Activated CD4-positive, alpha-beta T cell treated with anti-CD3 and anti-CD28 coated beads, Interleukin-2, amount 10 ng/mL, durations not matched to agents 24 days and 14 days (primary cell): ENCODE results near the gene SMAD6. TPM values are rescaled to one million over a fixed set of nuclear protein-coding genes. Genes with fewer than 3 reads are reported as not detected.

Source experiments
- DNase-seq: peaks from one replicate; pipeline ENCODE4 v3.0.0; 2022
- H3K27ac Mint-ChIP-seq: one replicate; pipeline ENCODE4 v1.8.0; 2022; ENCODE audit warnings: mild to moderate bottlenecking, mixed read lengths
- H3K27me3 Mint-ChIP-seq: one replicate; pipeline ENCODE4 v1.8.0; 2022; ENCODE audit warnings: mixed read lengths
- H3K36me3 Mint-ChIP-seq: one replicate; pipeline ENCODE4 v1.8.0; 2022; ENCODE audit warnings: low read depth, mild to moderate bottlenecking, mixed read lengths
- H3K4me1 Mint-ChIP-seq: one replicate; pipeline ENCODE4 v1.8.0; 2021; ENCODE audit warnings: mixed read lengths
- H3K4me3 Mint-ChIP-seq: one replicate; pipeline ENCODE4 v1.8.0; 2022; ENCODE audit warnings: mild to moderate bottlenecking, moderate library complexity, mixed read lengths
- H3K9me3 Mint-ChIP-seq: one replicate; pipeline ENCODE4 v1.8.0; 2021; ENCODE audit warnings: mixed read lengths
- intact Hi-C: fragments of 100-400 bp; cut with micrococcal nuclease; formaldehyde crosslinking; loops from one replicate; pipeline ENCODE4 v1.15.1; 2023
- total RNA-seq: library from RNA; stranded (reverse); gene quantifications from 2 replicates; pipeline ENCODE4 v1.2.3, GENCODE V29; 2022

SMAD6 gene
- total RNA-seq = 0.19 and 0.40 TPM in 2 replicates

DNA sequence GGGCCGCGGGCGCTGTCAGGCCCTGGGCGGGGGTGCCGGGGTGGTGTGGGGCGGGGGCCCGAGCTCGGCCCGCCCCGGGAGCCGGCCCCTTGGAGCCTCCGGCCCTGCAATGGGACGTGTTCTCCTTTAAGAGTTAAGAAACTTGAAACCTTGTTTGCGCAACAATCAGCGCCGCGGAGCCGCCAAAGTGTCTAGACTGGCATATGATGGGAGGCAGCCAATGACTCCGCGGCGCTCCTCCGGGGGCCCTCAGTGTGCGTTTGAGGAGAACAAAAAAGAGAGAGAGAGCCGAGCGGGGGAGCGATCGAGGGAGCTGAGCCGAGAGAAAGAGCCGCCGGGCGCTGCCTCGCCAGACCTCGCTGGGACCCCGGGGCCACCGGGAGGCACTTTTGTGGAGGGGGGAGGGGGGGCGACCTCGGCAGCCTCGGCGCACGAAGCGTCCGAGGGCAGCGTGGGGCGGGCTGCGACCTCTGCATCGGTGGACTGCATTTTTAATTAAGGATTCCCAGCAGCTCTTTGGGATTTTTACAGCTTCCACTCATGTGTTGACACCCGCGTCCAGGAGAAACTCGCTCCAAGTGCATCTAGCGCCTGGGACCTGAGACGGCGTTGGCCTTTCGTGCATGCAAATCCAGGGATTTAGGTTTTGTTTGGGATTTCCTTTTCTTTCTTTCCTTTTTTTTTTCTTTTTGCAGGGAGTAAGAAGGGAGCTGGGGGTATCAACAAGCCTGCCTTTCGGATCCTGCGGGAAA is at the start of gene SMAD6:
SMAD6 (plus strand) TSS at position 202 of the 752 bp plus-strand sequence. CDS start 1,023 bp downstream, outside the sequence.
- peak; percentile 92 for DNase-seq
- peak within 1 kb of the TSS; percentile 90 for H3K4me3 Mint-ChIP-seq
- peaks cover 19% of the 10 kb centered on the region for H3K4me1 Mint-ChIP-seq
- H3K36me3 Mint-ChIP-seq = peaks cover 1% of the 10 kb centered on the region
- H3K27me3 Mint-ChIP-seq = peaks cover 25% of the 10 kb centered on the region
- no peaks in the 10 kb centered on the region for H3K9me3 Mint-ChIP-seq
- H3K27ac Mint-ChIP-seq = peak within 1 kb of the TSS; percentile 83
- intact Hi-C loops = loop anchor here (2.0 to 10.0 kb wide), 4 partner anchors 45 to 1133 kb away; partner anchors contain the start of genes RPL4 and ZWILCH

DNA sequence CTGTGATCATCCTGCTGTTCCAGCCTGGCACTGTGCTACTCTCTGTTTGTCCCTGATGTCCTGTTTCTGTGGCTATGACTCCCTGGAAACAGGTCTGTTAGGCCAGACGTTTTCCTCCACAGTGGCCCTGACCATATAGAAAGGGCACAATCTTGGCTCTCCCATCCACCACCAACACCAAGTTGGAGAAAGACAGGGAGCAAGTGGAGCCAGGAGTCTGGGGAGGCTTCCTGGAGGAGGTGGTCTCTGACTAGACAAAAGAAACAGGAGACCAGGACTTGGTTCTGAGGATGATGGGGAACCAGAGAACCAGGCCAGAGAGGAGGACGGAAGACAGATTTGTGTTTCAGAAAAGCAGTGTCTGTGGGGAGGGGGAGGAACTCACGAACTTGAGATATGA is 49.2 kb upstream of the SMAD6 start:
- H3K27me3 Mint-ChIP-seq = peaks cover 10% of the 10 kb centered on the region

DNA sequence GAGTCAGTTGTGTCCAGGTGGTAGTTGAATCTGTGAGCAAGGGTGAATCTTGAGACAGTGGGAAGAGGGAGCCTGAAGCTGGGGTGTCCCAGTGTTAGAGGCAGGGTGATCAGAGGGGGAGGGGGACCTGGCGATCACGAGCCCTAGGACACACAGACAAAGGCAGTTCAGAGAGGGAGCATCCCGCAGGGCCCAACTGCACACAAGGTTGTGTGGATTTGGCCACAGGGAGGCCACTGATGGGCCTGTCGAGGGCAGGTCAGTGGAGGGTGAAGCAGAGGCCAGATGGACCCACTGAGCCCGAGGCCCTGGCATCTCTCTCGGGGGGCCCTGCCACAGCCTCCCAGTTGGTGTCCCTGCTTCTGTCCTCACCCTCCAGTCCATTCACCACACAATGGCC is 48.6 kb upstream of the SMAD6 start:
- no peaks in the 10 kb centered on the region for H3K9me3 Mint-ChIP-seq
- H3K27me3 Mint-ChIP-seq = peaks cover 10% of the 10 kb centered on the region
- intact Hi-C loops = no loop called here
- no peak for DNase-seq
- peaks cover 9% of the 10 kb centered on the region for H3K4me1 Mint-ChIP-seq
- no peaks in the 10 kb centered on the region for H3K36me3 Mint-ChIP-seq
- no peak overlapping the region for H3K27ac Mint-ChIP-seq
- no peak overlapping the region for H3K4me3 Mint-ChIP-seq

More for the DNA sequence above, 49.2 kb upstream of the SMAD6 start:
- Mint-ChIP-seq H3K27ac (no peak overlapping the region), H3K4me3 (no peak overlapping the region), H3K4me1 (peaks cover 9% of the 10 kb centered on the region), H3K36me3 (no peaks in the 10 kb centered on the region), H3K9me3 (no peaks in the 10 kb centered on the region)
- no peak for DNase-seq
- intact Hi-C loops = no loop called here

DNA sequence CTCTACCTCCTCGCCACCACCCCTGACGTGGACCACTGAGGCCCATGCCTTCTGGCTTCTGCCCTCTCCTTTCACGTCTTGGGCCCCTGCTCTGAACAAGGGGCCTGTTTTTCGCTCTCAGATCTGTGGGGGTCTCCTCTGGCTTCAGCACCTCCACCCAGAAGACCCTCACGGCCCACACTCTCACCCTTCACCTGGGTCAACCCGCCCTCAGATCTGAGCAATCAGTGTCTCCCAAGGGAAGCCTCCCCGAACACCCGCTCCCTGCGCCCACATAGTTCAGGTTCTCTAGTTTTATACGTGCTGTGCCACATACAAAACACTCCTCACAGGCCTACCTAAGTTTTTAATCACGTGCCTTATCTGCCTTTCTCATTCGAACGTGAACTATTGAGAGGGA is 48.2 kb upstream of the SMAD6 start:
- no peaks in the 10 kb centered on the region for H3K36me3 Mint-ChIP-seq
- no peak for DNase-seq
- H3K4me3 Mint-ChIP-seq = peak overlapping the region; percentile 37
- H3K27me3 Mint-ChIP-seq = peaks cover 10% of the 10 kb centered on the region
- H3K4me1 Mint-ChIP-seq = peaks cover 9% of the 10 kb centered on the region
- no peaks in the 10 kb centered on the region for H3K9me3 Mint-ChIP-seq
- no peak overlapping the region for H3K27ac Mint-ChIP-seq
- intact Hi-C loops = no loop called here

DNA sequence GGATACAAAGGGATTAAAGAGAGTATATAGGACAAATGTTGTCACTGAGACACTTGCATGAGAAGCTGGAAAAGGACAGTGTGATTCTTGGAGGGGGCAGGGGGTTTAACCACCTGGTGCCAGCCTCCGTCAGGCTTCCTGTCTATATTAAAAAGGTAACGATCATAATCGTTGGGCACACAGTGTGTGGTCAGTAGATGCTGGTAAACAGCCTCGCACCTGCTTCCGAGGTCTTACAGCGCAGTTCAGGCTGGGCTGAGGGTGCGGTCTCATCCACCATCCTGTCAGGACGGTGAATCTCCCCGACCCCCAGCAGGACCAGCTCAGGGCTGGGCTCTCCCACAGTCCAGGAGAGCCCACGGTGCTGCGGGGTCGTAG is 47.7 kb upstream of the SMAD6 start:
- peak overlapping the region; percentile 37 for H3K4me3 Mint-ChIP-seq
- H3K27me3 Mint-ChIP-seq = peaks cover 10% of the 10 kb centered on the region
- no peaks in the 10 kb centered on the region for H3K36me3 Mint-ChIP-seq
- no peaks in the 10 kb centered on the region for H3K9me3 Mint-ChIP-seq
- H3K27ac Mint-ChIP-seq = no peak overlapping the region
- intact Hi-C loops = no loop called here
- DNase-seq = no peak
- H3K4me1 Mint-ChIP-seq = peaks cover 9% of the 10 kb centered on the region

DNA sequence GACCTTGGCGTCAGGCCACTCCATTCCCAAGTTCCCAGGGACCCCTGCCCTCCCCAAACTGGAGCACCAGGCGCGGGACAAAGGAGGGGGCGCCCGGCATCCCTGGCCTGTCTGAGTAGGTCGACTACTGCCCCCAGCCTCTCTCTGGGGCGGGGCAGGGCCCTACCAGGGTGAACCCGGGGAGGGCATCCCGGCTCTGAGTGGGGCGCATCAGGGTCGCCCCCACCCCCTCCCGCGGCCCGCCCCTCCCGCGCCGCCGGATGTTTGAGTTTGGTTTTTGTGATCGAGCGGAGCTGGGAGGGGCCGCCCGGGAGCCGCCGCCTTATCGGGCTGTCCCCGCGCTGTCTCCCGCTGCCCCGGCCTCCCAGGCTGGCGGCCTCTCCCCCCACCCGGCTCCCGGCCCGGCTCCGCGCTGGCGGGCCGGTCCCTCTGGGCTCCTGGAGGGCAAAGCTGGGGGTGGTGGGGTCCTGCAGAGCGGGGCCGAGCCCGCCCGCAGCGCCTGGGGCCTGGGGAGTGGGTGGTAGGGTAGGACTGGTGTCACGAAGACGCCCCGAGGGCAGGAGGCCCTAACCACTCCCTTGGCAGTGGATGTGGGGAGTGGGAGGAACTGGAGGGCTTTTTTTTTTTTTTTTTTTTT is 47.2 kb upstream of the SMAD6 start:
- H3K9me3 Mint-ChIP-seq = no peaks in the 10 kb centered on the region
- H3K4me3 Mint-ChIP-seq = peak overlapping the region; percentile 66
- intact Hi-C loops = loop anchor here (5.0 kb wide), 1 partner anchor 47 kb away; the partner anchor contains the start of gene SMAD6
- peaks cover 10% of the 10 kb centered on the region for H3K4me1 Mint-ChIP-seq
- DNase-seq = peak; percentile 85
- no peaks in the 10 kb centered on the region for H3K36me3 Mint-ChIP-seq
- H3K27ac Mint-ChIP-seq = no peak overlapping the region
- H3K27me3 Mint-ChIP-seq = peaks cover 9% of the 10 kb centered on the region

DNA sequence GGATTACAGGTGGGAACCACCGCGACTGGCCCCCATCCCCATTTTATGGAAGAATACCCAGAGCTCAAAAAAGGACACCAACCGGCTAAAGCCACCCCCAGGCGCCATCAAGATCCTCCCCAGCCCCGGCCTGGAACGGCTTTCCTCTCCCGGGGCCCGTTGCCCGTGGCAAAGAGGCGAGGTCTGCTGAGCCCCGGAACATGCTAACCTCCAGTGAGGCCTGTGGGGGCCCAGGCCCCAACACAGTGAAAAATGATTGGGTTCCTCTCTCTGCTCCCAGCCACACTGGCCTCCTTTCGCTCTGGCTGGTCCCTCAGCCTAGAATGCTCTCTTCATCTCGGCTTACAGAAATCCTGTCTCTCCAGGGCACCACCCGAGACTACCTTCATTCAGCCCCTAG is 46.5 kb upstream of the SMAD6 start:
- Mint-ChIP-seq H3K27me3 (peaks cover 6% of the 10 kb centered on the region), H3K36me3 (no peaks in the 10 kb centered on the region), H3K27ac (no peak overlapping the region), H3K9me3 (no peaks in the 10 kb centered on the region), H3K4me3 (peak overlapping the region; percentile 66), H3K4me1 (peaks cover 11% of the 10 kb centered on the region)
- no peak for DNase-seq
- intact Hi-C loops = loop anchor here (5.0 kb wide), 1 partner anchor 47 kb away; the partner anchor contains the start of gene SMAD6

DNA sequence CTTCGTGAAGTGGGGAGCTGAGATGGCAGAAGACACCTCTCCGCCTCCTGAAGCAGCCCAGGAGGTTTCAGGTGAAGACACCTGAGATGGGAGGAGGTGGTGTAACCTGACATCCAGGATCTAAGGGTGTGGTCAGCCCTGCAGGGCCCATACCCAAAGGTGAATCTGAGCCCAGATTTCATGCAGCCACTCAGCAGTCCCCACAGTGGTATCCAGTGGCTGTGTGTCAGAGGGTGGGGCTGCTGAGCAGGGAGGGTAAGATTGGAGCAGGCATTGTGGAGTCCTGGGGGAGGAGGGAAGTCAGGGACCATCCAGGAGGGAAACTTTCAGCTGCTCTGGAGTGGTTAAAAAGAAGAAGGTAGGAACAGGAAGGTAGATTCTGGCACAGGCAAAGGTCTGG is 46.0 kb upstream of the SMAD6 start:
- H3K4me3 Mint-ChIP-seq = no peak overlapping the region
- no peak for DNase-seq
- intact Hi-C loops = loop anchor here (5.0 kb wide), 1 partner anchor 46 kb away; the partner anchor contains the start of gene SMAD6
- no peaks in the 10 kb centered on the region for H3K9me3 Mint-ChIP-seq
- H3K4me1 Mint-ChIP-seq = peaks cover 11% of the 10 kb centered on the region
- peak overlapping the region; percentile 31 for H3K27ac Mint-ChIP-seq
- no peaks in the 10 kb centered on the region for H3K36me3 Mint-ChIP-seq
- H3K27me3 Mint-ChIP-seq = peaks cover 6% of the 10 kb centered on the region

DNA sequence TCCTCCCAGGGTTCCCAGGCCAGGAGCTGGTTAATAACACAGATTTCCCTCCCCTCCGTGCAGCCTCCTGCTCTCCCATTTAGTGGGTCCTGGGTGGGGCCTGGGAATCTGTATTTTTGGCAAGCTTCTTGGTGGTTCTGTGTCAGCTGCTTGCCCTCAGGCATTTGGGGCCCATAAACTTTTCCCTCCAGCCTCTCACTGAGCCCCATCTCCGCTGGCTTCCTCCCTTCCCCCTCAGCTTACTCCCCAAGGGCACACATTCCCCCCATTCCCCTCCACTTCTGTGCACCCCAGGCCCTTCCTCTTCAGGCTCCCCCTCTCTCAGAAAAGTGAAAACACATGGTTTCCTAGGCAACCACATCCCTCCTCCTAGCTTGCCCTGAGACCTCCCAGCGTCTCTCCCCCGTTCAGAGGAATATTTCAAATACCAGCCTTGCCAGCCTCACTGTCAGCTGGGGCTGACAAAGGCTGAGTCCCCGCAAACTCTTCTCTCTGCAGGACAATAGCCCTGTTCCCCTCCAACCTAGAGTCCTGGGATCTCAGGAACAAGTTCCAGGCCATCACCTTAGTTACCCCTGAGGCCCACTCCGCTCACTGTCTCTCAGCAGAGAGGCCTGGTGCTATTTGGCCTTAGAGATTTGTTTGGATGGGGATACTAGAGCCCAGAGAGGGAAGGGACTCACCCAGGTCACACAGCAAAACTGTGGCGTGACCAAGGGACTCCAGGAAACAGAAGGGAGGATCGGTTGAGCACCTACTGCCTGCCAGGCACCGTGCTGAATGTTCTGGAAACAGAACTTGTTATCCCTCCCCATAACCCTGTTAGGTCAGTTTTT is 44.6 kb upstream of the SMAD6 start:
- intact Hi-C loops = loop anchor here (5.0 kb wide), 1 partner anchor 45 kb away; the partner anchor contains the start of gene SMAD6
- no peak for DNase-seq

DNA sequence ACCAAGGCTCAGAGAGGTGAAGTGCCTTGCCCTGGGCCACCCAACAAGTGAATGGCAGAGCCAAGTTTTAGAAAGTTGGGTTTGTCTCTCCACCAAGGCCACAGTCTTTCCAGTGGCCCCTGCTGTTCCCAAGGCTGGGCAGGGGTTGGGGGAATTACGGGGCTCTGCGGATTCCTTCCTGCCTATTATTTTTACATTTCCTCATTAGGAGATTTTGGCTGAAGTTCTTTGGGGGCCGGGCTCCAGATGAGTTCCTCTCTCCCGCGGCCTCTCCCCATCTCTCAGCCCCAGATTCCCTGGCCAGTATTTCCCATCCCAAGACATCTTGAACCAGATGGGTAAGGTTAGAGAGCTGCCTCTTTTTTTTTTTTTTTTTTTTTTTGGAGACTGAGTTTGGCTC is 44.0 kb upstream of the SMAD6 start:
- H3K27ac Mint-ChIP-seq = no peak overlapping the region
- no peaks in the 10 kb centered on the region for H3K9me3 Mint-ChIP-seq
- no peak for DNase-seq
- intact Hi-C loops = loop anchor here (5.0 kb wide), 1 partner anchor 44 kb away; the partner anchor contains the start of gene SMAD6
- peaks cover 11% of the 10 kb centered on the region for H3K4me1 Mint-ChIP-seq
- no peaks in the 10 kb centered on the region for H3K36me3 Mint-ChIP-seq
- H3K4me3 Mint-ChIP-seq = no peak overlapping the region
- peaks cover 5% of the 10 kb centered on the region for H3K27me3 Mint-ChIP-seq

More for the DNA sequence above, 44.6 kb upstream of the SMAD6 start:
- H3K36me3 Mint-ChIP-seq = no peaks in the 10 kb centered on the region
- H3K4me1 Mint-ChIP-seq = peaks cover 11% of the 10 kb centered on the region
- H3K27ac Mint-ChIP-seq = no peak overlapping the region
- H3K4me3 Mint-ChIP-seq = no peak overlapping the region
- peaks cover 6% of the 10 kb centered on the region for H3K27me3 Mint-ChIP-seq
- H3K9me3 Mint-ChIP-seq = no peaks in the 10 kb centered on the region

DNA sequence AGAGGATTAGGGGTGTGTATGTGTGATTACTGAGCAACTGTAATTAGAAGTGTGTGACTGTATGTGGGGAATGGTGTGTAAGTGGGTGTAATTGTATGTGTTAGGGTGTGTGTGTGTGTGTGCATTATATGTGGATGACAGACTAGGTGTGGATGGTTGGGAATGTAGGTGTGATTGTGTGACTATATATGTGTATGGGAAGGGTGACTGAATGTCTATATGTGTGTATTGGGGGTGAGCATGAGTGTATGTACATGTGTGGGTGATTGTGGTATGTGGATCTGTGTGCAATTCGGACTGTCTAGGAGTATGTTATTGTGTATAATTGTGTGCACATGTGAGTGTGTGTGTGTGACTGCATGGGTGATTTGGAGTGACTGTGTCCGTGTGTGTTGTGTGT is 43.2 kb upstream of the SMAD6 start:
- peaks cover 4% of the 10 kb centered on the region for H3K27me3 Mint-ChIP-seq
- intact Hi-C loops = loop anchor here (5.0 kb wide), 1 partner anchor 43 kb away; the partner anchor contains the start of gene SMAD6
- H3K27ac Mint-ChIP-seq = no peak overlapping the region
- H3K9me3 Mint-ChIP-seq = no peaks in the 10 kb centered on the region
- no peak overlapping the region for H3K4me3 Mint-ChIP-seq
- DNase-seq = no peak
- H3K36me3 Mint-ChIP-seq = no peaks in the 10 kb centered on the region
- H3K4me1 Mint-ChIP-seq = peaks cover 11% of the 10 kb centered on the region

DNA sequence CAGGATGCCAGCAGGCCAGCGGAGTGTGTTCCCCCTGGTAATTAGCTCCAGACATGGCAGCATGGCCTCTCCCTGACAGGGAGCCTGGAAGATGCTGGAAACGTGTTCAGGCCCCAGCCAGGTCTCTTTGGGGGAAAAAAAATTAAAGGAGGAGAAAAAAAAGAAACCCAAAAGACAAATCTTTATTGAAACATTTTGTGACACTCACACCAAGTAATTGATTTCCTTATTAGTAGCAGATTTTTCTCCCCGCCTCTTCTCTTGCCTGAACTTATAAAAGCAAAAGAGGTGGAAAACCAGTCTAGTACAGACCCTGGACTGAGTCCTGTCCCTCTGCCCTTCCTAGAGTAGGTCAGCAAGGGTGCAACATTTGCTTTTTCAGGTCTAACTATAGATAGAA is 42.7 kb upstream of the SMAD6 start:
- Mint-ChIP-seq H3K9me3 (no peaks in the 10 kb centered on the region), H3K27ac (no peak overlapping the region), H3K27me3 (no peaks in the 10 kb centered on the region), H3K4me1 (peaks cover 11% of the 10 kb centered on the region), H3K36me3 (no peaks in the 10 kb centered on the region), H3K4me3 (no peak overlapping the region)
- intact Hi-C loops = loop anchor here (5.0 kb wide), 1 partner anchor 43 kb away; the partner anchor contains the start of gene SMAD6
- DNase-seq = no peak

DNA sequence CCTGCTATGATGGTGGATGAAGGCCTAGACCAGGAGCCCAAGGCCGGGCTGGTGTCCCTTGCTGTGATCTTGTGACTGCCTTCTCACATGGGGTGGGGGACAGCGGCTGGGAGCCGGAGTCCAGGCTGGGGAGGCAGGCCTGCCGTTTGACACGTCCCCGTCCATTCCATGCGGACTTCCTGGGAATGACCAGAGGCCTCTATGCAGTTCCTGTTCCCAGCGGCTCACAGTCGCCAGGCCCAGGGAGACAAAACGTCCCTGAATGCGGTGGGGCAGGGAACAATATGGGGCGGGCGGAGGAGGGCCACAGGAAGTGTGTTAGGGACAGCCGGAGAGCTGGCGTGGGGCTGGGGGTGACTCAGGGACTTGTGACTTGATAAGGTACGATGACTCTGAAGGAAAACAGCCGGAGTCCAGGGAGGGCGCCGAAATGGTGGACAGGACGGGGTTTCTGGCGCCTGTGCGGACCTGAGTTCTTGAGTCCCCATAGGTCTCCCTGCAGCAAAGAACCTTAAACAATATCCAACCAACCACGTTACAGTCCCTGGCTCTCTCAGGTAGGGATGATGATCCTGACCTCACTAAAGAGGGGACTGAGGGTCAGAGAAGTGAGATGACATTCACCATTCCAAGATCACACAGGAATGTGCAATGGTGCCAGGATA is 40.5 kb upstream of the SMAD6 start:
- Mint-ChIP-seq H3K36me3 (no peaks in the 10 kb centered on the region), H3K27me3 (no peaks in the 10 kb centered on the region), H3K27ac (no peak overlapping the region), H3K4me1 (peaks cover 1% of the 10 kb centered on the region), H3K9me3 (no peaks in the 10 kb centered on the region), H3K4me3 (no peak overlapping the region)
- DNase-seq = no peak
- intact Hi-C loops = no loop called here
